ENCODE measurements around the gene BBS2.
"Not testable (repeated sequence)": the region's sequence is repeated elsewhere in the genome, so short reads cannot be mapped to it uniquely, and the experiment has no call there.

The BBS2 gene

GRCh38 chr16:56520251-56520577 is 390 bp upstream of the BBS2 start:
- DNase-seq: no peak

DNA sequence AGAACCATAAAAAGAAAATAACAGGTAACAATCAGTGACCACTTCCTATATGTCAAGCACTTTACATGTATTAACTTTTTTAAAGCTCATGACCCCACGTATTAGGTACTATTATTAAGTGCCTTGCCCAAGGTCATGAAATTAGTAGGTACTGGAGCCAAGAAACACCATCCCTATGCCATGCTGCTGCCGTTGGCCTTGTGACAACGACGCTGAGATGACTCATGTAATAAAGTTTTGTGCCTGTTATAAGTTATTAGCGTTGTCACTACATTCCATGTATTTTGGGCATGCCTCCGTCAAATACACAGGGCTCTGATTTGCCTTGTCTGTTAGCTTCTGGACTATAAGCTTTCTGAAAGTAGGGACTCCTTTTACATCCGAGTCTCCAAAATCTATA is 1.4 kb downstream of the BBS2 start:
- DNase-seq: no peak

GRCh38 chr16:56517206-56517605 is 2.6 kb downstream of the BBS2 start:
- no peak for DNase-seq

DNA sequence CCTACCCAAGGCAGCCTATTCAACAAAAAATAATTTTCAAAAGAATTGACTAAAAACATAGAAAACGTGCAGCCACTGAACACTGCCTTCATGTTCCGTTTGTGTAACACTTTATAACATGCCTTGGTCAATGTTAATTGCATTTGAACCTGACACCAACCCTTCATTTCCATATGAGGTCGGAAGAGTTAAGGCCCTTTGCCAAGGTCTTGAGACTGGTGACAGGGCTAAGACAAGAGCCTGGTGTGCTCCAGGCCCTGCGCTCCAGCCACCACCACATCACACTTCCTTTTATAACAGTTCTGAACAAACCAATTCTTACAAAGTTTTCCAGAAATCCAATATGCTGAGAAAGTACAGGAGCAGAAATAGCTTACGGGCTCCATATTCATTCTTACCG is 4.2 kb downstream of the BBS2 start:
- no peak for DNase-seq

GRCh38 chr16:56514845-56515244 is 5.0 kb downstream of the BBS2 start:
- no peak for DNase-seq

DNA sequence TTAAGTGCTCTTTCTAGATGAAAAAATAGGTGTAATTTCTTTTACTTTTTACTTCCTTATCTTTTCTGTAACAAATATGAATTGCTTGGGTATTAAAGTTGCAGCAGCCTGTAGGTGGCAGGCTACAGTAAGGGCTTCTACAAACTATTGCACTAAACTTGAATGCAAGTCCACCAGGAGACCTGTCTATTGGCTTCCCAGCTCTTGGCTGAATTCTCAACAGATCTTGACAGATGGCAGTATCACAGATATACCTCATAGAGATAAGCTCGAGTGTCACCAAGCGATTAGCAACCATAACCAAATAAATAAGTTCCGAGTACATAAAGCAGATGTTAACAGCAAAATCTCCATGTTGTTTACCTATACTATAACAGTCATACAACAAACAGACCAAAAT is 5.9 kb downstream of the BBS2 start:
- peak; percentile 36 for DNase-seq

GRCh38 chr16:56513091-56513490 is 6.7 kb downstream of the BBS2 start:
- DNase-seq: no peak

- DNase-seq: no peak
These were observed 7.8 kb downstream of the BBS2 start for GRCh38 chr16:56512025-56512424.

DNA sequence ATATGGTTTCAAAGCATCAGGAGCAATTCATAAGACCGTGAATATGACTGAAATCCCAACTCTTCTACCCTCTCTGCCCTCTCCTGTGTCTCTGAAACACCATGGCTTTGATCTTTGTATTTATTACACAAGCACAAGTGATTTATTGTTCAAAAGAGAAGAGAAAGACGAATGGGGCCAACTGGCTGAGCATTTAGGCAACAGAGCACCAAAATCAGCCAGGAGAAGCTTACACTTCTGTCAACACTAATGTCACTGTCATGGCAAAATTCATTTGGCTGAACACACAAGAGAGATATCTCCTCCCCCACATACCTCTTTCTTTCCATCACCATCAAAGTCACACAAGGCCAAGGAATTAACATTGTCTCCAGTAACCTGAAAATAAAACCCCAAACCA is 9.3 kb downstream of the BBS2 start:
- DNase-seq: no peak

DNA sequence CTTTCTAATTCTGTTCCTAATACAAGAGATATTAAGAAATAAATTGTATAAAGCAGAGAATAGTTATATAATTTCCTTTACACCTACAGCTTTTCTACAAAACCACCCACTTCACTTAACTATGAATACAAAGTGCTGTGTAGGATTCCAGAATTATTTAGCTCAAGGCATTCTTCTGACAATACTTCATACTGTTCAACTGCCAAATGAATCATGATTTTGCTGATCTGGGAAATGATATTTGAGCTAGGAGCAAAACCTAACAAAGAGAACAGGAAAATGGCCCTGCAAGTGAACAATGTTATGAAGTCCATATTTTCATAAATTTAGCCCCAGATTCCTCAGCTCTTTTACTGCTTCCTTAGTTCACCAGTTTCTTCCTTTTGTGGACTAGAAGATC is 12.9 kb downstream of the BBS2 start:
- no peak for DNase-seq

- DNase-seq: no peak
These were observed 14.6 kb downstream of the BBS2 start for GRCh38 chr16:56505181-56505580.

- no peak for DNase-seq
These were observed 26.0 kb downstream of the BBS2 start for GRCh38 chr16:56493815-56494214.

DNA sequence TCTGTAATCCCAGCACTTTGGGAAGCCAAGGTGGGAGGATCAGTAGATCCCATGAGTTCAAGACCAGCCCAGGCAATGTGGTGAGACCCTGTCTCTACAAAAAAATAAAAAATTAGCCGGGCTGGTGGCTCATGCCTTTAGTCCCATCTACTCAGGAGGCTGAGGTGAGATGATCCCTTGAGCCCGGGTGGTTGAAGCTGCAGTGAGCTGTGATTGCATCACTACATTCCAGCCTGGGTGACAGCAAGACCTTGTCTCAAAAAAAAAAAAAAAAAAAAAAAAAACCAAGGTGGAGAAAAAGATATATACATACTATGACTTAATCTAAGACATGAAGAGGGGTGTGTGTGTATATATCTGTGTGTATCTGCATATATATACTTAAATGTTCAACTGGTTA is 26.7 kb downstream of the BBS2 start:
- DNase-seq: no peak

DNA sequence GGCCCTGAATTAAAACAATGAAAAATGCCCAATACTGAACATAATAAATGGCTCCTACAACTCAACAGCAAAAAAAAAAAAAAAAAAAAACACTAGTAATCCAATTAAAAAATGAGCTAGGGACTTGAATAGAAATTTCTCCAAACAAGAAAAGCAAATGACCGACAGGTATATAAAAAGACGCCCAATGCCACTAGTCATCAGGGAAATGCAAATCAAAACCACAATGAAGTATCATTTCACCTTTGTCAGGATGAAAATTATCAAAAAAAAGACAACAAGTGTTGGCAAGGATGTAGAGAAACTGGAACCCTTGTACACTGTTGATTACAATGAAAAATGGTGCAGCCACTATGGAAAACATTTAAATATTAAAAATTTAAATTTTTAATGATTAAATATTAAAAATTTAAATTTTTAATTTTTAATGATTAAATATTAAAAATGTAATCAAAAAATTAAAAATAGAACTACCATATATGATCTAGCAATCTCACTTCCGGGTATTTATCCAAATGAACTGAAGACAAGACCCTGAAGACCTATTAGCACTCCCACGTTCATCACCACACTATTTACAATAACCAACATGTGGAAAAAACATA is 28.1 kb downstream of the BBS2 start:
- no peak for DNase-seq

DNA sequence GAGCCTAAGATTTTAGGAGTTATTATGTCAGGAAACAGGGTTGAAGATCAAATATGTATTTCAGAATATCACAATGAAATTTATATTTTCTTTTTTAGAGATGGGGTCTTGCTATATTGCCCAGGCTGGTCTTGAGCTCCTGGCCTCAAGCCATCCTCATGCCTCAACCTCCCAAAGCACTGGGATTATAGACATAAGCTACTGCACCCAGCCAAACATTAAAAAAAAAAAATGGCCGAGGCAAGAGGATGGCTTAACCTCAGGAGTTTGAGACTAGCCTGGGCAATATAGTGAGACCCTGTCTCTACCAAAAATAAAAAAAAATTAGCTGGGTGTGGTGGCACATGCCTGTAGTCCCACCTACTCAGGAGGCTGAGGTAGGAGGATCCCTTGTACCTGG is 31.0 kb downstream of the BBS2 start:
- DNase-seq: not testable (repeated sequence)

DNA sequence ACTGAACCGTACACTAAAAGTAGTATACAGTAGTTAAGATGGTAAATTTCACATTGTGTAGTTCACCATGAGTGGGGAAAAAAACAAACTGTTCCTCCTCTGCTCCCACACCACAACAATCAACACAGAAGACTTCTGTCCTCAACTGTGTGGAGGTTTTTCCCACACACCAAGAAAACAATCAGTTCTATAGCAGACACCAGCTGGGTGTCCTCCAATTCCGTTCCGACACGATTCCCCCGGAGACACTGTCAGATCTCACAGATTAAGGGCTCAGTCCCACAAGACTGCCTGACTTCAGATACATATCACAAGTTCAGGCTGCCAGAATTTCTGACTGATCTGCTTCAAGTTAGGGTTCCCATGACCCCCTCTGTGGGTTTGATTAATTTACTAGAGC is 31.8 kb downstream of the BBS2 start:
- no peak for DNase-seq

DNA sequence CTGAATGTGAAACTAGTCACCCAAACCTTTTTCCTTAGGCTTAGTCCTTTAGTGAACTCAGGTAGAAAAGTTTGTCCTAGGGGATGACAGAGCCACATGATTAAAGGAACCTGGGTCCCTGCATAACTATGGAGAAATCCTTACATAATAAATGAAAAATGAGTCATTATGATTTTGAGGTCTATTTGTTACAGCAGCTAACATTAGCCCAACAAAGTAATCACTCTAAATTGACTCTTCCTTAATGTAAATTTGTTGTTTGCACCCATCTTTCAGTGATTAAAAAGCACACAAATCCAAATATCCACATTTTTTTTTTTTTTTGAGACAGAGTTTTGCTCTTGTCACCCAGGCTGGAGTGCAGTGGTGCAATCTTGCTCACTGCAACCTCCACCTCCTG is 36.4 kb downstream of the BBS2 start:
- DNase-seq: no peak

DNA sequence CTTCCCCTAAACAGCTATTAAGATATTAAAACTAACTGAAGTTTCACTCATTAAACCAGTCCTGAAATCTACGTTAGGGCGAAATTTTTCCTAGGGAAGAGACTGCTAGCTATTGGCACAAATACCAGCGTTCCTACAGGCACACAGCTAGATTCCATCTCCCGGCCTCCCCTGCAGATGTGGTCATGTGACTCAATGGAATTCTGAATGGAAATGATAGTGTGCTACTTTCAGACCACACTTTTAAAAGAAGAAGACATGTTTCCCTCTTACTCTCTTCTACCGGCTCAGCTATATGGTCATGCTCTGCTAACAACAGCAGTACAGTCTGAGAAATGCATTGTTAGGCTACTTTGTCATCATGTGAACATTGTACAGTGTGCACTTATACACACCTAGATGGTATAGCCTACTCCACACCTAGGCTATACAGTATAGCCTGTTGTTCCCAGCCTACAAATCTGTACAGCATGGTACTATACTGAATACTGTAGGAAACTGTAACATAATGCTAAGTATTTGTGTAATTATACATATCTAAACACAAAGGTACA is 37.1 kb downstream of the BBS2 start:
- no peak for DNase-seq

DNA sequence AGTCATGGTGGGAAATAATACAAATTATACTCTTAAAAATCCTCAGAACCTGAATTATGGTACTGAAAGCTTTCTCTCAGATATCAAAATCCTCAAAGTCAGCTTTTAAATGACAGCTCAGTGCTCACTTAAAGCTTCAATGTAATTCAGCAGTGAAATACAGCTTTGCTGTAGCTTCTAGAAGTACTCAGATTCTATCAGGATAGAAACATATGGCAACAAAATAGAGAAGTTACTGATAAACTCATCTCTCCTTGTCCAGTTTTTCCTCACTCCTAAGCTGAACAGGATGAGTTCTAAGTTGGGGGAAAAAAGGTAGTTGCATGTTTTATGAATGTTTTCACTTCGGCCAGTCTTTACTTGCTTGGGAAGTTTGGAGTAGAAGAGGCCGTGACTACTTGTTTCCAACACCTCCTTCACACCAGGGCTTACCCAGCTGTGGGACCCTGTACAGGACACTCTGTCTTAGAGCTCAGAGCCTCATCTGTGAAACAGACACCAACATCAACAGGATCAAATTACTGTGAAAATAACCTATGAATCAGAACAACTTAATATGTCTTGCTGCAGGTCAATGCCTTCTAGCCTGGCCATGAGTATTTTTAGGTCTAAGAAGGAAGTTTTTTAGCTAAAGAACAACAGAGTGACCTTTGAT is 38.2 kb downstream of the BBS2 start:
- no peak for DNase-seq

DNA sequence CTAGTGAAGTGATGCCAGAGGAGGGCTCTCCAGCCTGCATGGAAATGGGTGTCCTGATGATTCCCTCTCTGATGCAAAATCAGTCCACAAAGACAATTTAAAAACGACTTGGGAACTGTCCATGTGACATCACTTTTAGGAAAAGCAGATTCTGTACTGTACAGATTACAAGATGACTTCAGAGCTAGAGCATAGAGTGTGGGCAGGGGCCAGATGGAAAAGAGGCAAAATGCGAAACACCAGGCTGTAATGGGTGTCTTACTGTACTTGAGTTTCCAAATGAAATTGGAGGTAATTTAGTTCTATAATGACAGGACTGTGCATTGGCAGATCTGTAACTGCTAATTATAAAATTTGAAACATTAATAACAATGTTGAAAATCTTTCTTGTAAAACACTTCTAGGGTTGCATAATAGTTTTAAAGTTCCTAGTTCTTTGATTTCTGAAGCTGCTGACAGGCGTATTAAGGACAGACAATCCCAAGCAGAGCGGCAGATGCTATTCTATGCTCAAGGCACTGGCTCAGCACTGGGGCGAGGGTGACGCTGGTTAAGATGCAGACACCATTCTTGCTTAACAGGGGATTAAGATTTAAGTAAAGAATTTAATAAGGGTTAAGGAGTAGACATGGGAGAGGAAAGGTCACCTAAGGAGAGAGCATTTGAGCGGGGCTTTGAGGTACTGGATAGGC is 38.9 kb downstream of the BBS2 start:
- DNase-seq: no peak

- no peak for DNase-seq
These were observed 40.4 kb downstream of the BBS2 start for GRCh38 chr16:56479469-56479868.

GRCh38 chr16:56478281-56479049 is 41.4 kb downstream of the BBS2 start:
- no peak for DNase-seq

GRCh38 chr16:56477096-56477878 is 42.5 kb downstream of the BBS2 start:
- no peak for DNase-seq

Data from stimulated activated CD8-positive, alpha-beta memory T cell treated with anti-CD3 and anti-CD28 coated beads, Interleukin-4, amount 100 ng/mL, for 48 hours (primary cell).